A673 (cell line): ENCODE measurements around the gene PNLIPRP3.

Experiments used
- CTCF ChIP-seq: fragments of 300-800, 200-600 bp; sonication (generic); conservative IDR thresholded peaks from 2 replicates; pipeline ENCODE4 v1.5.1; 2017; ENCODE audit warnings: low read depth, mild to moderate bottlenecking, antibody characterized with exemption, low read length, moderate library complexity, mixed read lengths
- EZH2 ChIP-seq: fragments of 200-600 bp; sonication (generic); IDR thresholded peaks from 2 replicates; pipeline ENCODE4 v1.6.1; 2017; ENCODE audit warnings: borderline replicate concordance, low read depth, mild to moderate bottlenecking, mixed read lengths, antibody characterized with exemption, low read length; ENCODE audit not compliant: poor library complexity, severe bottlenecking

GRCh38 chr10:116410351-116410750 is 17.3 kb upstream of the PNLIPRP3 start:
- no peak for TF ChIP-seq EZH2
- TF ChIP-seq CTCF: no peak
